RWPE2 (cell line): ENCODE measurements around the gene COPS2.

Source experiments
- ATAC-seq: fragments of 200-7000 bp; cut with Tn5 transposase; 3 replicates; pipeline ENCODE4 v1.9.1; 2021; ENCODE audit warnings: low read depth
- DNase-seq: peaks from one replicate; pipeline ENCODE4 v3.0.0-alpha.2; 2020; ENCODE audit warnings: low spot score
- H3K27ac ChIP-seq: fragments of 450-650 bp; 2 replicates; pipeline ENCODE4 v1.5.1; 2017; ENCODE audit warnings: mild to moderate bottlenecking; ENCODE audit not compliant: poor library complexity, severe bottlenecking
- H3K27me3 ChIP-seq: fragments of 250-450 bp; sonication (Bioruptor Pico); 2 replicates; pipeline ENCODE4 v1.5.1; 2021; ENCODE audit warnings: mild to moderate bottlenecking, moderate library complexity; ENCODE audit not compliant: insufficient read depth, poor library complexity, severe bottlenecking
- H3K36me3 ChIP-seq: fragments of 250-450 bp; sonication (Bioruptor Pico); 2 replicates; pipeline ENCODE4 v1.5.1; 2020; ENCODE audit warnings: low read depth, mild to moderate bottlenecking, moderate library complexity
- H3K4me1 ChIP-seq: fragments of 250-450 bp; sonication (Bioruptor Pico); 2 replicates; pipeline ENCODE4 v1.5.1; 2021; ENCODE audit warnings: mild to moderate bottlenecking, moderate library complexity; ENCODE audit not compliant: insufficient read depth, poor library complexity, severe bottlenecking
- H3K4me3 ChIP-seq: fragments of 250-450 bp; sonication (Bioruptor Pico); 2 replicates; pipeline ENCODE4 v1.5.1; 2021; ENCODE audit warnings: mild to moderate bottlenecking, moderate library complexity; ENCODE audit not compliant: severe bottlenecking
- H3K9me3 ChIP-seq: fragments of 250-450 bp; sonication (Bioruptor Pico); 2 replicates; pipeline ENCODE4 v1.5.1; 2021; ENCODE audit warnings: mild to moderate bottlenecking, moderate library complexity; ENCODE audit not compliant: severe bottlenecking
- CTCF ChIP-seq: fragments of 450-650 bp; IDR thresholded peaks from one replicate; pipeline ENCODE4 v1.5.1; 2017; ENCODE audit warnings: mild to moderate bottlenecking, moderate library complexity; ENCODE audit not compliant: poor library complexity, severe bottlenecking

The COPS2 gene

GRCh38 chr15:49155834-49156627 lies 632 bp upstream of the COPS2 start:
- Histone ChIP-seq H3K4me3 (peak overlapping the region; percentile 84), H3K4me1 (peaks cover 34% of the 10 kb centered on the region), H3K36me3 (peaks cover 5% of the 10 kb centered on the region), H3K9me3 (no peaks in the 10 kb centered on the region), H3K27ac (peak overlapping the region; percentile 50), H3K27me3 (no peaks in the 10 kb centered on the region)
- ATAC-seq (peak; percentile 15; the same call in 2 of the 3 replicates), DNase-seq (no peak)
- no peak for TF ChIP-seq CTCF

- peak overlapping the region; percentile 84 for H3K4me3 ChIP-seq
- H3K27ac ChIP-seq = peak overlapping the region; percentile 50
- DNase-seq = no peak
- ATAC-seq = peak; percentile 8
- TF ChIP-seq CTCF = no peak
- peaks cover 34% of the 10 kb centered on the region for H3K4me1 ChIP-seq
- H3K27me3 ChIP-seq = no peaks in the 10 kb centered on the region
- H3K36me3 ChIP-seq = peaks cover 14% of the 10 kb centered on the region
- no peaks in the 10 kb centered on the region for H3K9me3 ChIP-seq
These were observed 645 bp downstream of the COPS2 start for GRCh38 chr15:49154799-49155109.

GRCh38 chr15:49154359-49154758 lies 1.0 kb downstream of the COPS2 start:
- no peak for DNase-seq
- H3K4me1 ChIP-seq = peaks cover 34% of the 10 kb centered on the region

GRCh38 chr15:49152552-49153312 lies 2.7 kb downstream of the COPS2 start:
- TF ChIP-seq CTCF = no peak
- H3K9me3 ChIP-seq = no peaks in the 10 kb centered on the region
- DNase-seq (no peak), ATAC-seq (no peak)
- peaks cover 37% of the 10 kb centered on the region for H3K4me1 ChIP-seq
- H3K36me3 ChIP-seq = peaks cover 22% of the 10 kb centered on the region
- no peak overlapping the region for H3K4me3 ChIP-seq
- no peak overlapping the region for H3K27ac ChIP-seq
- no peaks in the 10 kb centered on the region for H3K27me3 ChIP-seq

More at GRCh38 chr15:49154359-49154758, 1.0 kb downstream of the COPS2 start:
- no peaks in the 10 kb centered on the region for H3K9me3 ChIP-seq
- no peaks in the 10 kb centered on the region for H3K27me3 ChIP-seq
- ATAC-seq = no peak
- peaks cover 18% of the 10 kb centered on the region for H3K36me3 ChIP-seq
- peak overlapping the region; percentile 84 for H3K4me3 ChIP-seq
- peak overlapping the region; percentile 50 for H3K27ac ChIP-seq
- TF ChIP-seq CTCF = no peak
